Memory B cell (primary cell): Measurements from ENCODE around the gene ZSCAN5B.
A peak's percentile ranks its signal among the peaks of the same experiment; 100 is the strongest.

ENCODE experiments used
- ATAC-seq: fragments of 150-1000 bp; cut with Tn5 transposase; 2 replicates; pipeline ENCODE4 v1.10.0; 2021; ENCODE audit warnings: low read depth, mild to moderate bottlenecking, moderate library complexity
- DNase-seq, 2 donors: peaks; one replicate each; pipeline ENCODE4 v3.0.0; 2022; ENCODE audit warnings: low spot score in 2 of 2
- H3K27ac Mint-ChIP-seq: one replicate; pipeline ENCODE4 v1.8.0; 2022; ENCODE audit warnings: mild to moderate bottlenecking, moderate library complexity, mixed read lengths
- H3K27me3 Mint-ChIP-seq: one replicate; pipeline ENCODE4 v1.8.0; 2022; ENCODE audit warnings: mixed read lengths
- H3K36me3 Mint-ChIP-seq: one replicate; pipeline ENCODE4 v1.8.0; 2022; ENCODE audit warnings: mild to moderate bottlenecking, mixed read lengths
- H3K4me1 Mint-ChIP-seq: one replicate; pipeline ENCODE4 v1.8.0; 2022; ENCODE audit warnings: mixed read lengths
- H3K4me3 Mint-ChIP-seq: one replicate; pipeline ENCODE4 v1.8.0; 2022; ENCODE audit warnings: mild to moderate bottlenecking, moderate library complexity, mixed read lengths
- H3K9me3 Mint-ChIP-seq: one replicate; pipeline ENCODE4 v1.8.0; 2022; ENCODE audit warnings: mixed read lengths

Gene ZSCAN5B

DNA sequence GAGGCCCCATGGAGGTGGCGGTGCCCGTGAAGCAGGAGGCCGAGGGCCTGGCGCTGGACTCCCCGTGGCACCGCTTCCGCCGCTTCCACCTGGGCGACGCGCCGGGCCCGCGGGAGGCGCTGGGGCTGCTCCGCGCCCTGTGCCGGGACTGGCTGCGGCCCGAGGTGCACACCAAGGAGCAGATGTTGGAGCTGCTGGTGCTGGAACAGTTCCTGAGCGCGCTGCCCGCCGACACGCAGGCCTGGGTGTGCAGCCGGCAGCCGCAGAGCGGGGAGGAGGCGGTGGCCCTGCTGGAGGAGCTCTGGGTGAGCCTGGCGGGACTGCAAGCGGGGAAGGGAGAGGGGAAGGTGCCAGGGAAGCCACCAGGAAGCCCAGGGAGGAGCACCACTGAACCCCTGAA is 50.7 kb downstream of the ZSCAN5B start:
- Mint-ChIP-seq H3K36me3 (peaks cover 19% of the 10 kb centered on the region), H3K27me3 (no peaks in the 10 kb centered on the region), H3K4me3 (no peak overlapping the region), H3K4me1 (peaks cover 11% of the 10 kb centered on the region), H3K27ac (no peak overlapping the region), H3K9me3 (no peaks in the 10 kb centered on the region)
- no peak for DNase-seq
- ATAC-seq = no peak

- Mint-ChIP-seq H3K27ac (no peak overlapping the region), H3K36me3 (peaks cover 19% of the 10 kb centered on the region), H3K27me3 (no peaks in the 10 kb centered on the region), H3K9me3 (no peaks in the 10 kb centered on the region), H3K4me1 (peaks cover 18% of the 10 kb centered on the region), H3K4me3 (no peak overlapping the region)
- ATAC-seq = no peak
- no peak for DNase-seq
Measured at GRCh38 chr19:56145698-56146097, 51.9 kb downstream of the ZSCAN5B start.

DNA sequence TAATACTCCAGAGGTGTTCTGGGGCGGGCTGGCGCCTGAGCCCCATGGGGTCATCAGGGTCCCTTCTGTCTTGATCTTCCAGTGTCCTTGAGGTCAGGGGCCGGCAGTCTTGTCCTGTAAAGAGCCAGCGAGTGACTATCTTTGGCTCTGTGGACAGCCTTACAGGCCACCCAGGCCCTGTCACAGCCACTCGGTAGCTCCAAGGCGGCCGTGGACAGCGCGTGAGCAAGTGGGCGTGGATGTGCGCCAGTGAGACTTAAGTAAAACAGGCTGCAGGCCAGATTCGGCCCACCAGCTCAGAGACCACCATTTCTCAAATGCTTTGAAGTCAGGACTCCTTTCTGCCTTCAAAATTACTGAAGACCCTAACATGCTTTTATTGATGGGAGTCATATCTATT is 52.8 kb downstream of the ZSCAN5B start:
- Mint-ChIP-seq H3K27ac (no peak overlapping the region), H3K9me3 (no peaks in the 10 kb centered on the region), H3K27me3 (no peaks in the 10 kb centered on the region), H3K4me1 (peaks cover 23% of the 10 kb centered on the region), H3K4me3 (no peak overlapping the region), H3K36me3 (peaks cover 15% of the 10 kb centered on the region)
- DNase-seq (no peak), ATAC-seq (no peak)

DNA sequence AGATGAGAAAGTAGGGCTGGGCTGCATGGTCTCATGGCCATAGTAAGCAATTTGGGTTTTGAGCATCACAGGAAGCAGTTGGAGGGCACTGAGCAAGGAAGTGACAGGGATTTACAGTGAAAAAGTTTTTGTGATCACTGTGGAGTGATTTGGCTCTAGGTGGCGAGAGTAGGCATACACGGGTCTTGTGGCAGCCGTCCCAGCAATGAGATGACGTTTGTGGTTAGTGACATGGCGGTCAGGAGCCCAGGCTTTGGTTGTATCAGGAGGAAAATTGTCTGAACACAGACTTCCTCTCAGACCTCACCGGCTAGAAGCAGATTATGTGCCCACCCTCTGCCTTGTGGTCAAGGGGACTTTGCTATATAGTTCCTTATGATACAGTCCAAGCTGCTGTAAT is 53.2 kb downstream of the ZSCAN5B start:
- Mint-ChIP-seq H3K27me3 (no peaks in the 10 kb centered on the region), H3K36me3 (peaks cover 12% of the 10 kb centered on the region), H3K4me1 (peaks cover 26% of the 10 kb centered on the region), H3K4me3 (no peak overlapping the region), H3K9me3 (no peaks in the 10 kb centered on the region), H3K27ac (no peak overlapping the region)
- DNase-seq (no peak), ATAC-seq (no peak)

GRCh38 chr19:56142897-56143434 is 54.6 kb downstream of the ZSCAN5B start:
- no peak overlapping the region for H3K4me3 Mint-ChIP-seq
- DNase-seq (no peak), ATAC-seq (no peak)
- no peaks in the 10 kb centered on the region for H3K9me3 Mint-ChIP-seq
- peaks cover 26% of the 10 kb centered on the region for H3K4me1 Mint-ChIP-seq
- peaks cover 1% of the 10 kb centered on the region for H3K36me3 Mint-ChIP-seq
- no peaks in the 10 kb centered on the region for H3K27me3 Mint-ChIP-seq
- H3K27ac Mint-ChIP-seq = peak overlapping the region; percentile 64

GRCh38 chr19:56142087-56142787 is 55.3 kb downstream of the ZSCAN5B start:
- DNase-seq (no peak), ATAC-seq (no peak)
- H3K4me1 Mint-ChIP-seq = peaks cover 26% of the 10 kb centered on the region
- H3K9me3 Mint-ChIP-seq = no peaks in the 10 kb centered on the region
- peak overlapping the region; percentile 91 for H3K27ac Mint-ChIP-seq
- H3K27me3 Mint-ChIP-seq = no peaks in the 10 kb centered on the region
- H3K4me3 Mint-ChIP-seq = peak overlapping the region; percentile 92
- H3K36me3 Mint-ChIP-seq = no peaks in the 10 kb centered on the region

DNA sequence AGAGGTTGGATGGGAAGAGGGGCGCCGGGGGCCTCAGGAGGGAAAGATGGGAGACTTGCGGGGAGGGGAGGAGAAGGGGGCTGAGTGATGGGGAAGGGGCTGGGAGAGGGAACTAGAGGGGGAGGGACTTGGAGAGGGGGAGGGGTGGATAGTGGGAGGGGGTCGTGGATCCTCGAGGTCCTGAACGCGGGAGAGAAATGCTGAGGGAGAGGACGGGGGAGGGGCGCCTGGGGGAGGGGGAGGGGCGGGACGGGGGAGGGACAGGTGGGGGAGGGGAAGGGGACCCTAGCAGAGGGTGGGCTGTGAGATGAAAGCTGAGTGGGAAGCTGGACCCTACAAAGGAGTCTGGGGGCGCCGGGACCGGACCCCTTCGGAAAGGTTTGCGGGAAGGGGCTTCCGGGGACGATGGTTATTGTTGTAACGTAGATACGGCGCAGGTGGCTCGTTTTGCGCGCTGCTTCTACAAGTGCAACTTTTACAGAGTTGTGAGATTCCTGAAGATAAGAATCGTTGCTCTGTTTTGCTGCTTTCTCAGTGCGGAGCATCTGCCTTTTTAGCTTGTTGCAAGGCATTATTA is 56.1 kb downstream of the ZSCAN5B start:
- peak overlapping the region; percentile 91 for H3K27ac Mint-ChIP-seq
- H3K4me1 Mint-ChIP-seq = peaks cover 26% of the 10 kb centered on the region
- peak overlapping the region; percentile 92 for H3K4me3 Mint-ChIP-seq
- ATAC-seq = no peak
- no peak for DNase-seq
- no peaks in the 10 kb centered on the region for H3K36me3 Mint-ChIP-seq
- no peaks in the 10 kb centered on the region for H3K9me3 Mint-ChIP-seq
- no peaks in the 10 kb centered on the region for H3K27me3 Mint-ChIP-seq

DNA sequence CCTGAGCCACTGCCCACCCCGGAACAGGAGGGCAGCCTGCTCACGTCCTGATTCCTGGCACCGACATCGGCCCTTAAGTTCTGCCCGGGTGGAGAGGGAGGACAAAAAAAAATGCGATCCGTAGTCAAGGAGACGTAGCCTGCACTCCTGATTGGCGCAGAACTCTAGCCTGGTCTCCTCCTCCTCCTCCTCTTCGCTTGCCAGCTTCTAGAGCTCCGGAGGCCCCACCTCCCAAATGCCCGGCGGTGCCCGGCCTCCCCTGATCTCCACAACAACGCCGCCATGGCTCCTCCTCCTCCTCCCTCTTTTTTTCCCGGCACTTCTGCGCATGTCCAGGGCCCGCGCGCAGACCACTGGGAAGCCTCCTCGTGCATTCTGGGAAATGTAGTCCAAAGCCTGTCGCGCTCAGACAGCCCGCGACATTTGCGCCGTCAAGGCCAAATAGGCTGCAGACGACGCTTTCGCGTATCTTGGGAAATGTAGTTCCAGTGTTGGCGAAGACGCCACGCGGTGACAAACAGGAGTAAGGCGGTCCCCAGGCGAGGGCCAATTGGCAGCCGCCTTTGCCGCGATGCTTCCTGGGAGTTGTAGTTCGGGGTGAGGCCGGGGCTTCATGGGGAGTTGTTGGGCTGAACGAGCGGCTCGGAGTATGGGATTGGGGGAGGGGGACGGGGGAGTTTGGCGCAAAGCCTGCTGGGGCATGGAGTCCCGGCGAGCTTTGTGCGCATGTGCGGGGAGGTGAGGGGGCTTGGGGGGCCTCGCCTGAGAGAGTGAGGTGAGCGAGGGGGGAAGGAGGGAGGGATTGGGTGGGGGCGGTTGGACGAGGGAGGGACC is 56.8 kb downstream of the ZSCAN5B start, which contains the start of gene ZNF444:
ZNF444 (plus strand) TSS at position 705 of the 834 bp plus-strand sequence. CDS start 5,625 bp downstream, outside the sequence.
- Mint-ChIP-seq H3K27ac (peak within 1 kb of the TSS; percentile 91), H3K9me3 (no peaks in the 10 kb centered on the region), H3K4me3 (peak within 1 kb of the TSS; percentile 92), H3K36me3 (no peaks in the 10 kb centered on the region), H3K27me3 (no peaks in the 10 kb centered on the region), H3K4me1 (peaks cover 26% of the 10 kb centered on the region)
- ATAC-seq (peak; percentile 91), DNase-seq (peak; percentile 92 to 94)

DNA sequence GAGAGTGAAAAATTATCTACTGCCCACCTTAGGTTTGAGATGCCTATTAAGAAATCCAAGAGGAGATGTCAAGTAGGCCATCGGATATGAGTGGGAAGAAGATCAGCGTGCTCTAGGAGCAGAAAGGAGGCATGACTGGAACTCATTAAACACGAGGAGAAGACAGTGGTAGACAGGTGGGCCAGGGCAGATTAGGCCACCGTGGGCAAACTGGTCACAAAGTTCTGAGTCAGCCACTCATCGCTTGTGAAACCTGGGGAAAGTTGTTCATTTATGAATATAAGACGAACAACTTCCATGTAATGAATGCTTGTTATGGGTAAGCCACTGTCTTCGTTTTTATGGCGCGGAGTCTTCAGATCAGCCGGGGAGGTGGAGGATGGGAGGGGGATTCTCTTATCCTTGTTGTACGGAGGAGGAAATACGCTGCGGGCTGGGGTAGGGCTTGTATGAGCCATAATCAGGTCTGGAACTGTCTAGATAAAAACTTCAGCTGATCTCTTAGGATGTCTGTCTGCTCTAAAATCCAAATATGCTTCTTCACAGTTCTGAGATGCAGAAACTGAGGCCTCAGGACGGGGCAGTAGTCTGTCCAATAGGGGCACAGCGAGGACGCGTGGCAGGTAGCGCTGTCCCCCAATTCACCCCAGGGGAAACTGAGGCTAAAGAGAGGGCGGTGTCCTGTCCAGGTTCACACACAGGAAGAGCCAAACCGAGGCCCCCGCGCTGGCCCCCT is 57.6 kb downstream of the ZSCAN5B start:
- peaks cover 26% of the 10 kb centered on the region for H3K4me1 Mint-ChIP-seq
- ATAC-seq (no peak), DNase-seq (no peak)
- peak overlapping the region; percentile 91 for H3K27ac Mint-ChIP-seq
- no peaks in the 10 kb centered on the region for H3K27me3 Mint-ChIP-seq
- peak overlapping the region; percentile 92 for H3K4me3 Mint-ChIP-seq
- no peaks in the 10 kb centered on the region for H3K36me3 Mint-ChIP-seq
- H3K9me3 Mint-ChIP-seq = no peaks in the 10 kb centered on the region
